Ascending aorta (tissue), 2 donors: ENCODE data around the gene PTPRG. TPM values are rescaled to one million over a fixed set of nuclear protein-coding genes. Genes with fewer than 3 reads are reported as not detected.

ENCODE experiments used
- DNase-seq, 2 donors: peaks; one replicate each; pipeline ENCODE4 v3.0.0-alpha.2; 2019; ENCODE audit warnings: low spot score in 2 of 2
- H3K27ac ChIP-seq, 2 donors: fragments of 200-600 bp; sonication (generic); one replicate each; pipeline ENCODE4 v1.5.1; 2016 to 2017; ENCODE audit warnings: mild to moderate bottlenecking in 1 of 2
- H3K27me3 ChIP-seq: fragments of 200-600 bp; sonication (generic); one replicate; pipeline ENCODE4 v1.5.1; 2017
- H3K36me3 ChIP-seq, 2 donors: fragments of 200-600 bp; sonication (generic); one replicate each; pipeline ENCODE4 v1.5.1; 2016
- H3K4me1 ChIP-seq, 2 donors: fragments of 200-600 bp; sonication (generic); one replicate each; pipeline ENCODE4 v1.5.1; 2016 to 2017; ENCODE audit warnings: mild to moderate bottlenecking in 1 of 2
- H3K4me3 ChIP-seq, 2 donors: fragments of 200-600 bp; sonication (generic); one replicate each; pipeline ENCODE4 v1.5.1; 2016 to 2017; ENCODE audit warnings: mild to moderate bottlenecking in 1 of 2
- H3K9me3 ChIP-seq, 2 donors: fragments of 200-600 bp; sonication (generic); one replicate each; pipeline ENCODE4 v1.5.1; 2016
- CTCF ChIP-seq, 3 experiments: fragments of 200-600 bp in 2 of 3; fragments of 450-650 bp in 1 of 3; sonication (generic) in 2 of 3; IDR thresholded peaks; one replicate each; pipeline ENCODE4 v1.5.1; 2016 to 2019; ENCODE audit warnings: antibody characterized with exemption in 3 of 3, mild to moderate bottlenecking in 1 of 3, moderate library complexity in 1 of 3
- intact Hi-C: fragments of 100-400 bp; cut with DNase I; formaldehyde crosslinking; loops from one replicate; pipeline ENCODE4 v1.15.1; 2023
- total RNA-seq: library from RNA; depleted of rRNA; stranded (reverse); fragments of >200 nt; gene quantifications from one replicate; pipeline ENCODE4 v1.1.0, GENCODE V29; 2016

Gene PTPRG
- total RNA-seq, 1 donor from 2014 or later: 129 TPM

- Histone ChIP-seq H3K4me1 (peaks cover 0 to 7% of the 10 kb centered on the region in 2 donors), H3K4me3 (no peak overlapping the region), H3K36me3 (no peaks in the 10 kb centered on the region), H3K27ac (no peak overlapping the region), H3K27me3 (no peaks in the 10 kb centered on the region), H3K9me3 (no peaks in the 10 kb centered on the region)
- intact Hi-C loops: no loop called here
- no peak for TF ChIP-seq CTCF (IDR thresholded peaks at IDR 0.05)
- no peak for DNase-seq
Observed at GRCh38 chr3:61740494-61740893, 179.1 kb downstream of the PTPRG start.

GRCh38 chr3:61741551-61741950 is 180.2 kb downstream of the PTPRG start:
- DNase-seq: no peak
- Histone ChIP-seq H3K9me3 (no peaks in the 10 kb centered on the region), H3K4me3 (no peak overlapping the region), H3K36me3 (no peaks in the 10 kb centered on the region), H3K27me3 (no peaks in the 10 kb centered on the region), H3K27ac (no peak overlapping the region), H3K4me1 (peaks cover 0 to 7% of the 10 kb centered on the region in 2 donors)
- TF ChIP-seq CTCF (IDR thresholded peaks at IDR 0.05): no peak
- intact Hi-C loops: no loop called here

- Histone ChIP-seq H3K36me3 (no peaks in the 10 kb centered on the region), H3K27me3 (no peaks in the 10 kb centered on the region), H3K4me3 (no peak overlapping the region), H3K4me1 (peaks cover 0 to 7% of the 10 kb centered on the region in 2 donors), H3K9me3 (no peaks in the 10 kb centered on the region), H3K27ac (no peak overlapping the region)
- DNase-seq: no peak
- no peak for TF ChIP-seq CTCF (IDR thresholded peaks at IDR 0.05)
- intact Hi-C loops: no loop called here
Observed at GRCh38 chr3:61742006-61742405, 180.6 kb downstream of the PTPRG start.

GRCh38 chr3:61743067-61743466 is 181.7 kb downstream of the PTPRG start:
- H3K27me3 ChIP-seq: no peaks in the 10 kb centered on the region
- no peak overlapping the region for H3K27ac ChIP-seq
- H3K36me3 ChIP-seq: no peaks in the 10 kb centered on the region
- no peak for TF ChIP-seq CTCF (IDR thresholded peaks at IDR 0.05)
- DNase-seq: no peak
- H3K9me3 ChIP-seq: no peaks in the 10 kb centered on the region
- no peak overlapping the region for H3K4me3 ChIP-seq
- intact Hi-C loops: no loop called here
- H3K4me1 ChIP-seq: peaks cover 0 to 7% of the 10 kb centered on the region in 2 donors

- TF ChIP-seq CTCF (IDR thresholded peaks at IDR 0.05): no peak
- Histone ChIP-seq H3K27ac (no peak overlapping the region), H3K27me3 (no peaks in the 10 kb centered on the region), H3K9me3 (no peaks in the 10 kb centered on the region), H3K4me1 (peaks cover 0 to 7% of the 10 kb centered on the region in 2 donors), H3K4me3 (no peak overlapping the region), H3K36me3 (no peaks in the 10 kb centered on the region)
- no peak for DNase-seq
- intact Hi-C loops: no loop called here
Observed at GRCh38 chr3:61743686-61744242, 182.4 kb downstream of the PTPRG start.

GRCh38 chr3:61748288-61748687 is 186.9 kb downstream of the PTPRG start:
- no peak overlapping the region for H3K4me3 ChIP-seq
- no peak for TF ChIP-seq CTCF (IDR thresholded peaks at IDR 0.05)
- no peaks in the 10 kb centered on the region for H3K27me3 ChIP-seq
- no peaks in the 10 kb centered on the region for H3K9me3 ChIP-seq
- no peaks in the 10 kb centered on the region for H3K36me3 ChIP-seq
- peaks cover 0 to 7% of the 10 kb centered on the region in 2 donors for H3K4me1 ChIP-seq
- DNase-seq: no peak
- intact Hi-C loops: no loop called here
- no peak overlapping the region for H3K27ac ChIP-seq
